Dedifferentiated amniotic fluid mesenchymal stem cell (primary cell): Measurements from ENCODE around the gene TIMP2.
"Not testable (repeated sequence)": the region's sequence is repeated elsewhere in the genome, so short reads cannot be mapped to it uniquely, and the experiment has no call there.

Experiments
- DNase-seq: peaks from one replicate; pipeline ENCODE4 v3.0.0-alpha.2; 2016; ENCODE audit errors: extremely low spot score

Gene TIMP2

GRCh38 chr17:78868391-78868790 is 56.8 kb downstream of the TIMP2 start:
- DNase-seq: peak; percentile 84

GRCh38 chr17:78867046-78867445 is 58.1 kb downstream of the TIMP2 start:
- DNase-seq: not testable (repeated sequence)

- DNase-seq: peak; percentile 83
Observed at GRCh38 chr17:78865682-78866390, 59.4 kb downstream of the TIMP2 start.

- no peak for DNase-seq
Observed at GRCh38 chr17:78864117-78864516, 61.1 kb downstream of the TIMP2 start.

GRCh38 chr17:78862073-78863023 is 62.8 kb downstream of the TIMP2 start:
- DNase-seq: peak; percentile 88

- no peak for DNase-seq
Observed at GRCh38 chr17:78861229-78861628, 64.0 kb downstream of the TIMP2 start.

- no peak for DNase-seq
Observed at GRCh38 chr17:78859051-78859450, 66.1 kb downstream of the TIMP2 start.

DNA sequence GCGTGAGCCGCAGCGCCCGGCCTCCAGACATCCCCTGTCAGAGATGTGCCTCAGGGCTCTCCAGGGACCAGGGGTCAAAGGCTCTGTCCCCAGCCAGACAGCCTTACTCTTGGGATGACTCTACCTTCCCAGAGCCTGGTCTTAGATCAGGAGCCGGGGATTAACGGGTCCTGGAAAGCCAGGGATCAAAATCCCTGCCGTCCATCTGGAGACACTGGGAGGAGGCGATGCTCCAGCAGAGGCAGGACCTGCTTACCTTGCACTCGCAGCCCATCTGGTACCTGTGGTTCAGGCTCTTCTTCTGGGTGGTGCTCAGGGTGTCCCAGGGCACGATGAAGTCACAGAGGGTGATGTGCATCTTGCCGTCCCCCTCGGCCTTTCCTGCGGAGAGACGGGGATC is 67.9 kb downstream of the TIMP2 start:
- no peak for DNase-seq

DNA sequence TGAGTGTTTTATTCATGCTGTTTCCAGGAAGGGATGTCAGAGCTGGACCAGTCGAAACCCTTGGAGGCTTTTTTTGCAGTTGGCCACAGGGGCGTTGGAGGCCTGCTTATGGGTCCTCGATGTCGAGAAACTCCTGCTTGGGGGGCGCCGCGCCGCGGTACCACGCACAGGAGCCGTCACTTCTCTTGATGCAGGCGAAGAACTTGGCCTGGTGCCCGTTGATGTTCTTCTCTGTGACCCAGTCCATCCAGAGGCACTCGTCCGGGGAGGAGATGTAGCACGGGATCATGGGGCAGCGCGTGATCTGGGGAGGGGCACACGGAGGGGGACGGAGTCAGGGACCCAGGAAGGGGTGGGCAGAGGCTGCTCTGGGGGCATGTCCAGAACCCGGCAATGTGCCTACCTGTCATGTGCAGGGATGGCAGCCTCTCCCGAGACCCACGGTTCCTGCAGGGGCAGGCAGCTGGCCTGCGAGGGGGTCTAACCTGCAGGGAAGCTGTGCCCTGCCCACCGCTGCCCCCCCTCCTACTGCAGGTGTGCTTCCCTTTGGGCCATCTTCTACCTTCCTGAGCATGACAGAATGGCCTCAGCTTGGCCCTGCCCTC is 69.5 kb downstream of the TIMP2 start:
- DNase-seq: no peak

DNA sequence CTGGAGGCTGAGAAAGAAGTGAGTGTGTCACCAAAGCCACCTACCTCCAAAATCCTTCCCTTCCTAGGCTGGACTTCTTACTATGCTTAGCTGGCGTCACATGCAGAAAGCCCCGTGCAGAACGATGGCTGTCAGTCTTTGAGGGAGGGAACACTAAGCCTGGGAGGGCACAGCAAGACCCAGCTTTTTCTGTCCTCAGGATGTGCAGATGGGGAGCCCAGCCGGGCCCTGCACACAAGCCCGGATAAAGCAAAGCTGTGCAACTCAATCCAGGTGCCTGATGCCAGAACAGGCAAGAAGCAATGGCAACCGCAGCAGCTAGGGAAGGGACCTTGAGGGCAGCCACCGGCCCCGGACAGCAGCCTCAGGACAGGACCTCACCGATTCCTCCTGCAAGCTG is 70.7 kb downstream of the TIMP2 start:
- no peak for DNase-seq

DNA sequence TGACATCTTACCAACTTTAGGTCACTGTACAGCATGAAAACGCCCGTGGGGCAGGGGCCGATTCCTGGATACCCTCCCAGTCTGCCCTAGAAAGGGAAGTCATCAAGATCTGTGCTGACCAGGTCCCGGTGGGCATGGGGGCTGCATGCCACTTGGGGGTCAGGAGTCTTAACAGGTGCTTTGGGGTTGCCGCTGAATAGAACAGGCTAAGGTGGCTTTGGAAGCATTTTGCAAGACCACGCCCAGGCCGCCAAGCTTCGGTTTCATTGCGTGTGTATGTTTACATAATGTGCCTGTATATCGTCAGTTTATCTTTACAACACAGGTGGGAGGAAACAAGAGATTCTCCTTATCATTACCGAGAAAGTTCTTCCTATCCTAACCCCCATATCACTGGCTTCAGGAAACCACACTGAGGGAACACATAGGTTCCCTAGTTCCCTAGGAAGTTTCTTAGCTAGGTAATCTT is 71.2 kb downstream of the TIMP2 start:
- no peak for DNase-seq

DNA sequence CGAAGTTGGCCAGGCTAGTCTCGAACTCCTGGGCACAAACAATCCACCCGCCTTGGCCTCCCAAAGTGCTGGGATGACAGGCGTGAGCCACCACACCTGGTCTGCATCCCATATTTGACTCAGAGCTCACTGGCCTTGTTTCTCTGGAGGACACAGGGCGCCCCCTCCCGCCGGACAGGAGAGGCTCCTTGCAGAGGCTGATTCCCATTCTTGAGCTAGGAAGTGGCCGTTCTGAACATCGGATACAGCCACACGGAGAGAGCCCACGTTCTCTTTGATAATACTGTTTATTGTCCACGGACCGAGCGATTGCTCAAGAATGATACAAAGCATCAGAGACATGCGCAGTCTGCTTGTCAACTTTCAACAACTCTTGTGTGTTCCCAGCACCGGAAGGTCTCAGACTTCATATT is 72.5 kb downstream of the TIMP2 start:
- no peak for DNase-seq

GRCh38 chr17:78849026-78849425 is 76.2 kb downstream of the TIMP2 start:
- DNase-seq: no peak

DNA sequence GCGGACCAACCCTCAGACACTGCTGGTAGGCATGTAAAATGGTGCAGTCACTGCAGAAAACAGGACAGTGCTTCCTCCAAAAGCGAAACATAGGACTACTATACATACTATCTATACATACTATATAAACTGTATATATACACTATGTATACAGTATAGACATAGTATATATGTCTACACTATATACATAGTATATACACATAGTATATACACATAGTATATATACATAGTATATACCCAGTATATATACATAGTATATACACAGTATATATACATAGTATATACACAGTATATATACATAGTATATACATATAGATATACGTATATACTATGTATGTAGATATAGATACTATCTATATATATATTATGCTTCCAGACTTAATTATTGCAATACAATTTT is 78.1 kb downstream of the TIMP2 start:
- no peak for DNase-seq

DNA sequence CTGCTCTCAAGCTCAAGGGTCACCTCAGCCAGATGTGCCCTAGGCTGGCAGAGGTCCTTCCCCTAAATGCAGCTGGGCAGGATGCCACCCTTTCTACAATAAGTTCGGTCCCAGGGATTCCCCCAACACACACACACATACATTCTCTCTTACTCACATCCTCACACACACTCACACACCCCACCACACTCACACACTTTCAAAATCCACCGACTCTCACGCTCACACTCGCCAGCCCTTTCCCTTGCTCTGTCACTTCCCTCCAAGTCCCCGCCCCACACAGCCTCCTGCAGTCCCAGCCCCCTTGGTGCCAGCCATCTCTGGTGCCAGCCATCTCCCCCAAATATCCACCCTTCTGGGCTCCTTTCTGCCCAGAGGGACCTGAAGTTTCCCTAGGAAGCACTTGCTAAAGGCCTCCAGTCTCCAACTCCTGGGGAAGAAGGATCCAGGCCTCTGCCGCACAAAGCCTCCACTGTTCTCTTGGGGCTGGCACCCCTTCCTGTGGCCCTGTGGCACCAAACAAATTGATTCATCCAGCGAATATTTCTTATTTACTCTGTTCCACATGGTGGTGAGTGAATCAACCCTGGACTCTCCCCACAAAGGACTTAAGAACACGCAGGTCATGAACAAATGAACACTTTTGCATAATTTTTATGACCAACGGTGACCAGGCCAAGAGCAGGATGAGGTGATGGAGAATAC is 80.7 kb downstream of the TIMP2 start:
- DNase-seq: no peak

GRCh38 chr17:78842881-78843565 is 82.2 kb downstream of the TIMP2 start:
- no peak for DNase-seq

DNA sequence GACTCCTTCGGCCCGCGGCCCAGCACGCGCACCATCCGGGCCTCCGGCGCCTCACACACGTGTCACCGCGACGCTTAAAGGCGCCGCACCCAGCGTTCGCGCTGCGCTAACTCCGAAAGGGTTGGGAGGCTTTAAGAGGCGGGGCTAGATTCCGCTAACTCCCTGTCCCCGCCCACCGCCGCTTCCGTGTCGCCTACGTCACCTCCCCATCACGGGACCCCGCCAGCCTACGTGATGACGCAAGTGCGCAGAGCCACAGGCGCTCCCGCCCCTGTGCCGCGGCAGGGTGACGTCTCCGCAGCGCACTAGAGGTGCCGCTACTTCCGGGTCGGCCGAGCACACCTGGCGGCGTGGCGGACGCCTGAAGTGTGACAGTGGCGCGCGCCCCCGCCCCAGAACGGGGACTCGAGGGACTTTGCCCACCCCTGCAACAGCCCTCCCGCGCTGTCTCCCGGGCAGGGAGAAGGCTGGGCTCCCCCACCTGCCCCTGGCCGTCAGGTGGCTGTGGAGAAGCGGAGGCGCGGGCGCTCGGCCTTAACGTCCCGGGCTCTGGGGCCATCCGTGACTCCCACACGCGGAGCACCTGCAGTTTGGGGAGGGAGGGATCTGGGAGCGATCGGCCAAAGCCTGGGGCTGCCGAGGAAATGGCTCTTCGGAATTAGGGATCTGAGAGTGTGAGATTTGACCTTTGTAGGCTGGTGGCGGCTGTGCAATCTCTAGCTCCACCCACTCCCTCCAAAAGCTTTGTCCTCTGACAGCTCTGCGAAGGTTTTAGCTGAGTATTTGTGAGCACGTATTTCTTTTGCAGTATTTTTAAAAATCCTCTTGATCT is 84.2 kb downstream of the TIMP2 start, which contains the start of gene USP36:
Gene USP36 (minus strand): TSS at position 35 of the 832 bp plus-strand sequence. CDS start 4,451 bp downstream, outside the sequence.
- peak; percentile 99 for DNase-seq

- no peak for DNase-seq
Observed at GRCh38 chr17:78840530-78840779, 84.7 kb downstream of the TIMP2 start.

DNA sequence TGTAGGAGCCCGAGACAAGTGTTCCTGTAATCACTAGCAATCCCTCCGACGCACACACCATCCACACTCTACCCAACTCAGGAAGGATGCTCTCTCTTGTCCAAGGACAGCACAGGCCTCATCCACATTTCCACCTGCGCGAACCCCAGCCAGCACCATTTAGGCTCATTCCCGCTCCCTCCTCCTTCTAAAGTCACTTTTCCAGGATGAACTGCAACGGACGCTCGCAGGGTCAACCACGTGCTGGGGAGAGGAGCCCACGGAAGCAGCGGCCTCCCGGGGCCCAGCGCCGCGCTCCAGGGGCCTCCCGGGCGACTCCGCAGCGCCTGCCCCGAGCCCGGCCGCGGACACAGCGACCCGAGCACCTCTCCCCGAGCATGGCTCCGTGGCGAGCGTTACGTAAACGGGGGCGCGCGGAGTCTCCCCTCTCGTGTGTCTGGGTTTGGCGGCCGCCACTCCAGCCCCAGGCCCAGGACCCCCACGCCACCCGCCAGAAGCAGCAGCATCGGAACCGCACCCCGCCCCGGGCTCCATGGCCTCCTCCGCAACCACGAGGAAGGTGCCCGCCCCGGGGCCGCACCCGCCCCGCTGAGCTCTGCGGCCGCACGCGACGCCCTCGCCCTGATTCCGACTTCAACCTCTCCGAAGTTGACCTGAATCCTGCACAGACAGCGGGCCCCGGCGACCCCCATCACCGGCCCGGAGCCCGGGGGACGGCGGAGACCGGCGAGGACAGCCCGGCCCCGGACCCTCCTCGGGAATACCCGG is 85.2 kb downstream of the TIMP2 start:
- peak; percentile 31 for DNase-seq
